Measurements from ENCODE around the gene CELF2. TPM values are rescaled to one million over a fixed set of nuclear protein-coding genes. Genes with fewer than 3 reads are reported as not detected.

CELF2 gene
- total and polyA plus RNA-seq, 9 of the 15 experiments (the other 6 are each of a cell fraction or from before 2014, with no cell fraction given), result 4.0 to 20.3 (median 11.1) TPM

DNA sequence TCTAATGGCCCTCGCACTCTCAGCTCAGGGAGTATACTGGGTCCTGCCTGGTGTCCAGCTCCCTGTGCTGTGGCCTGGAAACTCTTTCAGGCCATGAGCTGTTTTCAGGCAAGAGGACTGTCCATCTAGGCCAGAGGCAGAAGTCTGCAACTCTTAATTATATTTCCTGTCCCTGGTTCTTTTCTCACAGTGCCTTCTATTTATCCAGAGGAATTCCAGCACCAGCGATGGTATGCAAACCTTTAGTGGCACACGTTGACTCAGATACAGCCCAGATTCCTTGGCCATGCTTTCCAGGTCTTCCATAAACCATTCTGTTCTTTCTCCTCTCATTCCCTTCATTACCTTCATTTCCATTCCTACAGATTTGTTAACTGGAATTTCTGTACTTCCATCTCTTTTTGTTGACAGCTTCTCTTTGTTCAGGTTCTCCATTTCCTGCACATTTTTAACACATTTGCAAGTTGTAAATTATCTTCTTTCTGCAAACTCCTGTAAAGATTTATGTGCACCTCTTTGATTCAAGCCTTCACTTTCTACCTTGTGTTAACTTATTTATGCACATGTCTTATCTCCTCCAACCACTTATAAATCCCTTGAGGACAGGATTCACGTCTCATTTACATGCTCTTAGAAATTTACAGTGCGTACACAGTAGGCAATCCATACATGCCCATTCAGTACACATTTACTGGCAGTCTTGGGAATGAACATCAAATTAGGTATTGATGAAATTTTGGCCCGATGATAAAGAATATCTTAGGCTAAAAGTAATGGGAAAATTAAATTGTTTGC lies 172.1 kb downstream of the CELF2 start (continued):
- TF ChIP-seq, protein P1, sequence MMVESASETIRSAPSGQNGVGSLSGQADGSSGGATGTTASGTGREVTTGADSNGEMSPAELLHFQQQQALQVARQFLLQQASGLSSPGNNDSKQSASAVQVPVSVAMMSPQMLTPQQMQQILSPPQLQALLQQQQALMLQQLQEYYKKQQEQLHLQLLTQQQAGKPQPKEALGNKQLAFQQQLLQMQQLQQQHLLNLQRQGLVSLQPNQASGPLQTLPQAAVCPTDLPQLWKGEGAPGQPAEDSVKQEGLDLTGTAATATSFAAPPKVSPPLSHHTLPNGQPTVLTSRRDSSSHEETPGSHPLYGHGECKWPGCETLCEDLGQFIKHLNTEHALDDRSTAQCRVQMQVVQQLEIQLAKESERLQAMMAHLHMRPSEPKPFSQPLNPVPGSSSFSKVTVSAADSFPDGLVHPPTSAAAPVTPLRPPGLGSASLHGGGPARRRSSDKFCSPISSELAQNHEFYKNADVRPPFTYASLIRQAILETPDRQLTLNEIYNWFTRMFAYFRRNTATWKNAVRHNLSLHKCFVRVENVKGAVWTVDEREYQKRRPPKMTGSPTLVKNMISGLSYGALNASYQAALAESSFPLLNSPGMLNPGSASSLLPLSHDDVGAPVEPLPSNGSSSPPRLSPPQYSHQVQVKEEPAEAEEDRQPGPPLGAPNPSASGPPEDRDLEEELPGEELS (CRISPR knock-in tag; IDR thresholded peaks at IDR 0.05; ENCODE audit: borderline replicate concordance), result no peak
- TF ChIP-seq ZNF175 (CRISPR knock-in tag; IDR thresholded peaks at IDR 0.05; ENCODE audit: low read depth) (no peak), ZNF57 (CRISPR knock-in tag; IDR thresholded peaks at IDR 0.05) (no peak), CEBPZ (IDR thresholded peaks at IDR 0.05; ENCODE audit: borderline replicate concordance, low read depth, low read length) (no peak), HMG20A (CRISPR knock-in tag; conservative IDR thresholded peaks at IDR 0.05) (no peak), MAX (CRISPR knock-in tag; IDR thresholded peaks at IDR 0.05) (no peak), ZNF584 (CRISPR knock-in tag; IDR thresholded peaks at IDR 0.05; ENCODE audit: low read depth) (no peak), TAL1 (IDR thresholded peaks at IDR 0.05) (peak; percentile 34; the same call in 1 of the 2 replicates), RBM15 (IDR thresholded peaks at IDR 0.05; ENCODE audit: insufficient read depth, low read length) (no peak), CHCHD3 (CRISPR knock-in tag; IDR thresholded peaks at IDR 0.05) (no peak)
- TF ChIP-seq, protein P2, sequence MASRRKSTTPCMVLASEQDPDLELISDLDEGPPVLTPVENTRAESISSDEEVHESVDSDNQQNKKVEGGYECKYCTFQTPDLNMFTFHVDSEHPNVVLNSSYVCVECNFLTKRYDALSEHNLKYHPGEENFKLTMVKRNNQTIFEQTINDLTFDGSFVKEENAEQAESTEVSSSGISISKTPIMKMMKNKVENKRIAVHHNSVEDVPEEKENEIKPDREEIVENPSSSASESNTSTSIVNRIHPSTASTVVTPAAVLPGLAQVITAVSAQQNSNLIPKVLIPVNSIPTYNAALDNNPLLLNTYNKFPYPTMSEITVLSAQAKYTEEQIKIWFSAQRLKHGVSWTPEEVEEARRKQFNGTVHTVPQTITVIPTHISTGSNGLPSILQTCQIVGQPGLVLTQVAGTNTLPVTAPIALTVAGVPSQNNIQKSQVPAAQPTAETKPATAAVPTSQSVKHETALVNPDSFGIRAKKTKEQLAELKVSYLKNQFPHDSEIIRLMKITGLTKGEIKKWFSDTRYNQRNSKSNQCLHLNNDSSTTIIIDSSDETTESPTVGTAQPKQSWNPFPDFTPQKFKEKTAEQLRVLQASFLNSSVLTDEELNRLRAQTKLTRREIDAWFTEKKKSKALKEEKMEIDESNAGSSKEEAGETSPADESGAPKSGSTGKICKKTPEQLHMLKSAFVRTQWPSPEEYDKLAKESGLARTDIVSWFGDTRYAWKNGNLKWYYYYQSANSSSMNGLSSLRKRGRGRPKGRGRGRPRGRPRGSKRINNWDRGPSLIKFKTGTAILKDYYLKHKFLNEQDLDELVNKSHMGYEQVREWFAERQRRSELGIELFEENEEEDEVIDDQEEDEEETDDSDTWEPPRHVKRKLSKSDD (conservative IDR thresholded peaks at IDR 0.05; ENCODE audit: low read length), result no peak
- TF ChIP-seq, protein P3, sequence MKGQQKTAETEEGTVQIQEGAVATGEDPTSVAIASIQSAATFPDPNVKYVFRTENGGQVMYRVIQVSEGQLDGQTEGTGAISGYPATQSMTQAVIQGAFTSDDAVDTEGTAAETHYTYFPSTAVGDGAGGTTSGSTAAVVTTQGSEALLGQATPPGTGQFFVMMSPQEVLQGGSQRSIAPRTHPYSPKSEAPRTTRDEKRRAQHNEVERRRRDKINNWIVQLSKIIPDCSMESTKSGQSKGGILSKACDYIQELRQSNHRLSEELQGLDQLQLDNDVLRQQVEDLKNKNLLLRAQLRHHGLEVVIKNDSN (CRISPR knock-in tag; IDR thresholded peaks at IDR 0.05), result no peak
- TF ChIP-seq, protein P4, sequence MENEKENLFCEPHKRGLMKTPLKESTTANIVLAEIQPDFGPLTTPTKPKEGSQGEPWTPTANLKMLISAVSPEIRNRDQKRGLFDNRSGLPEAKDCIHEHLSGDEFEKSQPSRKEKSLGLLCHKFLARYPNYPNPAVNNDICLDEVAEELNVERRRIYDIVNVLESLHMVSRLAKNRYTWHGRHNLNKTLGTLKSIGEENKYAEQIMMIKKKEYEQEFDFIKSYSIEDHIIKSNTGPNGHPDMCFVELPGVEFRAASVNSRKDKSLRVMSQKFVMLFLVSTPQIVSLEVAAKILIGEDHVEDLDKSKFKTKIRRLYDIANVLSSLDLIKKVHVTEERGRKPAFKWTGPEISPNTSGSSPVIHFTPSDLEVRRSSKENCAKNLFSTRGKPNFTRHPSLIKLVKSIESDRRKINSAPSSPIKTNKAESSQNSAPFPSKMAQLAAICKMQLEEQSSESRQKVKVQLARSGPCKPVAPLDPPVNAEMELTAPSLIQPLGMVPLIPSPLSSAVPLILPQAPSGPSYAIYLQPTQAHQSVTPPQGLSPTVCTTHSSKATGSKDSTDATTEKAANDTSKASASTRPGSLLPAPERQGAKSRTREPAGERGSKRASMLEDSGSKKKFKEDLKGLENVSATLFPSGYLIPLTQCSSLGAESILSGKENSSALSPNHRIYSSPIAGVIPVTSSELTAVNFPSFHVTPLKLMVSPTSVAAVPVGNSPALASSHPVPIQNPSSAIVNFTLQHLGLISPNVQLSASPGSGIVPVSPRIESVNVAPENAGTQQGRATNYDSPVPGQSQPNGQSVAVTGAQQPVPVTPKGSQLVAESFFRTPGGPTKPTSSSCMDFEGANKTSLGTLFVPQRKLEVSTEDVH (IDR thresholded peaks at IDR 0.05; ENCODE audit: low read depth, partially characterized antibody), result no peak

Data from K562 (cell line).